RWPE1 (cell line): ENCODE measurements around the gene OMP.

ENCODE experiments used
- CTCF ChIA-PET: fragments of 350-600 bp; sonication (Branson Sonifier 250); formaldehyde crosslinking; extraction: SDS; loops from one replicate; lab custom pipeline; 2021; lab: Yijun Ruan, JAX
- POLR2A ChIA-PET: fragments of 400-600 bp; formaldehyde crosslinking; extraction: SDS; loops from one replicate; lab custom pipeline; 2020; ENCODE audit warnings: antibody characterized with exemption; ENCODE audit not compliant: low non-redundant PET; lab: Yijun Ruan, JAX
- DNase-seq: peaks from one replicate; pipeline ENCODE4 v3.0.0; 2012; ENCODE audit warnings: low spot score
- H3K27ac ChIP-seq: fragments of 450-650 bp; 2 replicates; pipeline ENCODE4 v1.5.1; 2017
- CTCF ChIP-seq: fragments of 450-650 bp; conservative IDR thresholded peaks from 2 replicates; pipeline ENCODE4 v1.5.1; 2017; ENCODE audit warnings: low read depth, mild to moderate bottlenecking

OMP gene

GRCh38 chr11:77084581-77085191 lies 18.0 kb upstream of the OMP start:
- no peak for TF ChIP-seq CTCF
- H3K27ac ChIP-seq, result no peak overlapping the region
- CTCF ChIA-PET, result interaction anchor here (0.7 kb wide), 1 partner anchor 333 kb away, joined by 3 read pairs; no protein-coding TSS in a partner anchor
- POLR2A ChIA-PET, result no interaction called here
- DNase-seq, result no peak

GRCh38 chr11:77085652-77086051 lies 17.0 kb upstream of the OMP start:
- ChIA-PET CTCF (no interaction called here), POLR2A (no interaction called here)
- H3K27ac ChIP-seq, result no peak overlapping the region
- TF ChIP-seq CTCF, result no peak
- DNase-seq, result no peak

- TF ChIP-seq CTCF, result no peak
- H3K27ac ChIP-seq, result no peak overlapping the region
- DNase-seq, result no peak
- POLR2A ChIA-PET, result no interaction called here
- CTCF ChIA-PET, result interaction anchor here (0.7 kb wide), 1 partner anchor 44 kb away, joined by 3 read pairs; no protein-coding TSS in a partner anchor
Measured at GRCh38 chr11:77086521-77087472, 15.8 kb upstream of the OMP start.

GRCh38 chr11:77087723-77088225 lies 14.9 kb upstream of the OMP start:
- no peak overlapping the region for H3K27ac ChIP-seq
- DNase-seq, result no peak
- POLR2A ChIA-PET, result no interaction called here
- TF ChIP-seq CTCF, result no peak
- CTCF ChIA-PET, result no interaction called here

- H3K27ac ChIP-seq, result no peak overlapping the region
- POLR2A ChIA-PET, result no interaction called here
- CTCF ChIA-PET, result interaction anchor here (0.5 to 1.4 kb wide), 5 partner anchors 39 to 531 kb away, joined by 3 to 12 read pairs (median 3); no protein-coding TSS in a partner anchor
- TF ChIP-seq CTCF, result no peak
- DNase-seq, result no peak
Measured at GRCh38 chr11:77088236-77089003, 14.2 kb upstream of the OMP start.
